SK-N-SH (cell line): ENCODE data around the gene TRIM7. TPM values are rescaled to one million over a fixed set of nuclear protein-coding genes. Genes with fewer than 3 reads are reported as not detected.
A peak's percentile ranks its signal among the peaks of the same experiment; 100 is the strongest.

Experiments
- CHD2 ChIP-seq: fragments of 150-350 bp; IDR thresholded peaks from 2 replicates; pipeline ENCODE4 v1.6.1; 2018; ENCODE audit warnings: low read length; ENCODE audit not compliant: partially characterized antibody
- CTCF ChIP-seq: fragments of 200-600 bp; sonication (generic); IDR thresholded peaks from 2 replicates; pipeline ENCODE4 v1.6.1; 2017; ENCODE audit warnings: antibody characterized with exemption, mild to moderate bottlenecking, moderate library complexity
- EP300 ChIP-seq, 2 experiments: IDR thresholded peaks; 2 replicates each; pipeline versions ENCODE4 v1.4.0 to v1.6.1; 2012; ENCODE audit warnings: borderline replicate concordance in 1 of 2, low read depth in 1 of 2, low read length in 1 of 2
- EZH2phosphoT487 ChIP-seq: fragments of 200-600 bp; sonication (generic); IDR thresholded peaks from 2 replicates; pipeline ENCODE4 v1.6.1; 2017; ENCODE audit warnings: low read depth, mixed run types, mild to moderate bottlenecking, antibody characterized with exemption, moderate library complexity, borderline replicate concordance
- FOSL2 ChIP-seq: IDR thresholded peaks from 2 replicates; pipeline ENCODE4 v1.4.0; 2012; ENCODE audit warnings: low read depth, mild to moderate bottlenecking, moderate library complexity, borderline replicate concordance
- FOXJ3 ChIP-seq: sonication (generic); formaldehyde crosslinking; IDR thresholded peaks from 2 replicates; pipeline ENCODE4 v1.5.1; 2020; ENCODE audit warnings: mild to moderate bottlenecking, missing genetic modification reagents
- FOXM1 ChIP-seq: IDR thresholded peaks from 2 replicates; pipeline ENCODE4 v1.4.0; 2012; ENCODE audit warnings: low read depth, mild to moderate bottlenecking
- GABPA ChIP-seq: IDR thresholded peaks from 2 replicates; pipeline ENCODE4 v1.4.0; 2012; ENCODE audit warnings: low read depth, mild to moderate bottlenecking
- GATA2 ChIP-seq: sonication (generic); formaldehyde crosslinking; IDR thresholded peaks from 2 replicates; pipeline ENCODE4 v1.5.0; 2020; ENCODE audit warnings: mild to moderate bottlenecking, missing genetic modification reagents
- JUND ChIP-seq: IDR thresholded peaks from 2 replicates; pipeline ENCODE4 v1.4.0; 2012
- MXI1 ChIP-seq: IDR thresholded peaks from 2 replicates; pipeline ENCODE4 v1.6.1; 2012; ENCODE audit warnings: mild to moderate bottlenecking, low read depth, low read length, improper control_type of control experiment
- NFIC ChIP-seq: IDR thresholded peaks from 2 replicates; pipeline ENCODE4 v1.4.0; 2012; ENCODE audit warnings: borderline replicate concordance
- NRF1 ChIP-seq: IDR thresholded peaks from 2 replicates; pipeline ENCODE4 v1.6.1; 2012; ENCODE audit warnings: low read depth, mild to moderate bottlenecking, low read length
- POLR2AphosphoS5 ChIP-seq: IDR thresholded peaks from 2 replicates; pipeline ENCODE4 v1.6.1; 2012; ENCODE audit warnings: low read depth, low read length
- RAD21 ChIP-seq: IDR thresholded peaks from 2 replicates; pipeline ENCODE4 v1.6.1; 2012; ENCODE audit warnings: mild to moderate bottlenecking, low read length
- RCOR1 ChIP-seq: fragments of 150-350 bp; IDR thresholded peaks from 2 replicates; pipeline ENCODE4 v1.6.1; 2017; ENCODE audit warnings: antibody characterized with exemption, low read length
- RFX5 ChIP-seq: IDR thresholded peaks from 2 replicates; pipeline ENCODE4 v1.6.1; 2012; ENCODE audit warnings: mild to moderate bottlenecking, improper control_type of control experiment, low read length
- RXRA ChIP-seq: IDR thresholded peaks from 2 replicates; pipeline ENCODE4 v1.4.0; 2012; ENCODE audit warnings: low read depth, mild to moderate bottlenecking, borderline replicate concordance
- SIN3A ChIP-seq: IDR thresholded peaks from 2 replicates; pipeline ENCODE4 v1.6.1; 2012; ENCODE audit warnings: low read depth, mild to moderate bottlenecking, low read length, moderate library complexity, borderline replicate concordance
- SMC3 ChIP-seq: IDR thresholded peaks from 2 replicates; pipeline ENCODE4 v1.6.1; 2012; ENCODE audit warnings: low read depth, low read length, improper control_type of control experiment
- TCF12 ChIP-seq: IDR thresholded peaks from 2 replicates; pipeline ENCODE4 v1.4.0; 2012
- TEAD4 ChIP-seq: IDR thresholded peaks from 2 replicates; pipeline ENCODE4 v1.4.0; 2012; ENCODE audit warnings: mild to moderate bottlenecking, borderline replicate concordance; ENCODE audit not compliant: insufficient read depth
- USF2 ChIP-seq: fragments of 150-350 bp; IDR thresholded peaks from 2 replicates; pipeline ENCODE4 v1.6.1; 2017; ENCODE audit warnings: antibody characterized with exemption, low read length, low read depth, borderline replicate concordance
- polyA plus RNA-seq, 3 experiments: library from polyadenylated mRNA; depleted of rRNA; stranded (reverse); fragments of >200 nt; gene quantifications; 2 replicates each; pipeline ENCODE4 v1.2.3, GENCODE V29; 2012
- TF ChIP-seq, protein P1 (sequence below): IDR thresholded peaks from 2 replicates; pipeline ENCODE4 v1.4.0; 2012; ENCODE audit warnings: low read depth, borderline replicate concordance
- TF ChIP-seq, protein P2 (sequence below): IDR thresholded peaks from 2 replicates; pipeline ENCODE4; 2012
- TF ChIP-seq, protein P3 (sequence below): IDR thresholded peaks from 2 replicates; pipeline ENCODE4 v1.4.0; 2012; ENCODE audit warnings: low read depth

TRIM7 gene
- polyA plus RNA-seq, 1 of the 3 experiments (the other 2 are of a cell fraction), result 3.5 TPM

DNA sequence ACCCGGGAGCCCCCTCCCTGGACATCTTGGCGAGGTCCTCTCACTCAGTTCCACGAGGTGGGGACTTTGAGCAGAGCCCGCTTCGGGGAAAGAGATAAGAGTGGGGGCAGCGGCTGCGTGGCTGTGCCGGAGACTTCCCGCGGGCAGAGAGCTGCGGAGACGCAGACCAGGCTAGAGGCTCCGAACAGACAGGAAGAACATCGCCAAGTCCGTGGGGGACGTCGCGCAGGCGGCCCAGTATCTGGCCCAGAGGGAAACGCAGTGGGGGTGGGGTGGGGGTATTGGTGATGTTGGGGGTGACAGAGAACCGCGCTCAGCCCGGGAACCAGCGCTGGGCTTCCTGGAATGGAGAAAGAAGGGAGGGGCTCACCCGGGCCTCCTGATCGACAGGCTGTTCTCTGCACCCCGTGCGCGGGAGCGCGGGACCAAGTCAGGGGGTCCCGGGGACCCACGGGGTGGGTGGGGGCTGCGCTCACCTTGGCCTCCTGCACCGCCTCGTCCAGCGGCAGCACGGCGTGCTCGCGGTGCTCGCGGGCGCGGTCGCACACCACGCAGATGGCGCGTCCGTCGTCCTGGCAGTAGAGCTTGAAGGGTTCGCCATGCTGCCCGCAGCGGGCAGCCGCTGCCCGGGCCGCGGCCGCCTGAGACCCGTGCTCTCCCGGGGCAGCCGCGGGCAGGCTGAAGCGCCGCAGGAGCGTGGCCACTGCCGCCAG is 727 bp downstream of the TRIM7 start (continued):
- TF ChIP-seq USF2, result no peak
- no peak for TF ChIP-seq TEAD4
- no peak for TF ChIP-seq FOXM1
- no peak for TF ChIP-seq MXI1
- no peak for TF ChIP-seq RAD21
- TF ChIP-seq EZH2phosphoT487, result no peak
- no peak for TF ChIP-seq RFX5
- no peak for TF ChIP-seq NFIC
- TF ChIP-seq SMC3, result no peak
- no peak for TF ChIP-seq SIN3A
- no peak for TF ChIP-seq JUND
- TF ChIP-seq NRF1, result no peak
- TF ChIP-seq CHD2, result no peak
- TF ChIP-seq FOXJ3, result no peak
- TF ChIP-seq, protein P1, sequence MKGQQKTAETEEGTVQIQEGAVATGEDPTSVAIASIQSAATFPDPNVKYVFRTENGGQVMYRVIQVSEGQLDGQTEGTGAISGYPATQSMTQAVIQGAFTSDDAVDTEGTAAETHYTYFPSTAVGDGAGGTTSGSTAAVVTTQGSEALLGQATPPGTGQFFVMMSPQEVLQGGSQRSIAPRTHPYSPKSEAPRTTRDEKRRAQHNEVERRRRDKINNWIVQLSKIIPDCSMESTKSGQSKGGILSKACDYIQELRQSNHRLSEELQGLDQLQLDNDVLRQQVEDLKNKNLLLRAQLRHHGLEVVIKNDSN, result no peak
- no peak for TF ChIP-seq TCF12
- no peak for TF ChIP-seq RXRA
- TF ChIP-seq FOSL2, result no peak
- TF ChIP-seq RCOR1, result no peak
- TF ChIP-seq, protein P2, sequence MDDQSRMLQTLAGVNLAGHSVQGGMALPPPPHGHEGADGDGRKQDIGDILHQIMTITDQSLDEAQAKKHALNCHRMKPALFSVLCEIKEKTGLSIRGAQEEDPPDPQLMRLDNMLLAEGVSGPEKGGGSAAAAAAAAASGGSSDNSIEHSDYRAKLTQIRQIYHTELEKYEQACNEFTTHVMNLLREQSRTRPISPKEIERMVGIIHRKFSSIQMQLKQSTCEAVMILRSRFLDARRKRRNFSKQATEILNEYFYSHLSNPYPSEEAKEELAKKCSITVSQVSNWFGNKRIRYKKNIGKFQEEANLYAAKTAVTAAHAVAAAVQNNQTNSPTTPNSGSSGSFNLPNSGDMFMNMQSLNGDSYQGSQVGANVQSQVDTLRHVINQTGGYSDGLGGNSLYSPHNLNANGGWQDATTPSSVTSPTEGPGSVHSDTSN, result peak; percentile 25; the same call in 1 of the 2 replicates
- TF ChIP-seq, protein P3, sequence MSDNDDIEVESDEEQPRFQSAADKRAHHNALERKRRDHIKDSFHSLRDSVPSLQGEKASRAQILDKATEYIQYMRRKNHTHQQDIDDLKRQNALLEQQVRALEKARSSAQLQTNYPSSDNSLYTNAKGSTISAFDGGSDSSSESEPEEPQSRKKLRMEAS, result 0 out of 2 replicates have a peak, but pooled peaks have one; percentile 54
- TF ChIP-seq EP300 (IDR thresholded peaks at IDR 0.05; ENCODE audit: borderline replicate concordance in 1 of 2, low read depth in 1 of 2, low read length in 1 of 2), result no peak; a peak in 1 of 4 replicates
- TF ChIP-seq CTCF, result 0 out of 2 replicates have a peak, but pooled peaks have one; percentile 8
- no peak for TF ChIP-seq POLR2AphosphoS5
- no peak for TF ChIP-seq GABPA
- peak; percentile 34; the same call in 1 of the 2 replicates for TF ChIP-seq GATA2
